AG04449 (cell line): Measurements from ENCODE around the gene SDF4.

Experiments
- CTCF ChIA-PET: fragments of 350-600 bp; formaldehyde crosslinking; extraction: SDS; loops from one replicate; lab custom pipeline; 2021; ENCODE audit warnings: antibody characterized with exemption; lab: Yijun Ruan, JAX
- POLR2A ChIA-PET: fragments of 400-600, 350-600 bp; formaldehyde crosslinking; extraction: SDS; loops from one replicate; lab custom pipeline; 2020; ENCODE audit warnings: antibody characterized with exemption, inconsistent platforms; lab: Yijun Ruan, JAX
- DNase-seq: peaks from one replicate; pipeline ENCODE4 v3.0.0-alpha.2; 2010; ENCODE audit warnings: low read depth, low spot score
- H3K4me3 ChIP-seq: 2 replicates; pipeline ENCODE4 v1.5.1; 2011; ENCODE audit warnings: low read depth, mild to moderate bottlenecking, control low read depth, low read length
- CTCF ChIP-seq: IDR thresholded peaks from one replicate; pipeline ENCODE4 v1.5.1; 2011; ENCODE audit warnings: mild to moderate bottlenecking, moderate library complexity, low read length, control low read depth, inconsistent platforms; ENCODE audit not compliant: insufficient read depth; ENCODE audit errors: missing control alignments

SDF4 gene

GRCh38 chr1:1262071-1262470 is 30.3 kb upstream of the SDF4 start:
- POLR2A ChIA-PET, result no interaction called here
- no peak for DNase-seq
- TF ChIP-seq CTCF, result no peak
- CTCF ChIA-PET, result interaction anchor here (1.9 to 2.9 kb wide), 2 partner anchors 140 kb away, joined by 8 to 22 read pairs; no protein-coding TSS in a partner anchor
- H3K4me3 ChIP-seq, result no peak overlapping the region

DNA sequence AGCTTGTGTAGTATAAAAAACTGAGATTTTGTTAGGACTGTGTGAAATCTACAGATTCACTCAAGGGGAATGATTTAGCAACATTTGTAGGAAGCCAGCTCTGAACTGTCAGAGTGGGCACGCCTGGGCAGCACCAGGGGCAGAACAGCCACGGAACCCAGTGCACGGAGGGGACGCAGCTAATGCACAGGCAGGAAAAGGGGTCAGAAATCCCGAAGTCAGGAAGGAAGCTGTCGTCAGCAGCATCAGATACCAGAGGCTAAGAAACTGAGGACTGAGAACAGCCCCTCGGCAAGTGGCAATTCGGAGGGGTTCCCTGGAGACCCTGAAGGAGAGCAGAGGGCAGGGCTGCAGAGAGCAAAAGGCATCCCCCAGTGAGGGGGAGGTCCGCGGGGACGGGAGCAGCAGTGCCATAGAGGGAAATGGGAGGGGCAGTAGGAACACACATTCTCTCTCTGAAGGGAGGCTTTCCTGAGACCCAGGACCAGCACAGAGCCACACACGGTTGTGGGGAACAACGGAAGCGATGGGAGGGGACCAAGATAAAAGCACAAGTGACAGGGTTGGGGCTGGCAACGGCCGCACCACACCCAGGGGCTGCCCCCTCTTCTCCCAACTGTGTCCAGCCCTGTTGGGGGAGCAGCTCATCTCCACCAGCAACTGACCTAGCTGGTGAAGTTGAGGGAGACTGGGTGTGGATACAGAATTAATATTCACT is 29.2 kb upstream of the SDF4 start:
- TF ChIP-seq CTCF, result no peak
- ChIA-PET POLR2A (no interaction called here), CTCF (interaction anchor here (1.1 to 1.9 kb wide), 2 partner anchors 11 to 139 kb away, joined by 3 to 8 read pairs; no protein-coding TSS in a partner anchor)
- no peak for DNase-seq
- no peak overlapping the region for H3K4me3 ChIP-seq

- POLR2A ChIA-PET, result interaction anchor here (0.7 kb wide), 1 partner anchor 194 kb away, joined by 3 read pairs; no protein-coding TSS in a partner anchor
- CTCF ChIA-PET, result interaction anchor here (1.0 to 1.9 kb wide), 3 partner anchors 9 to 138 kb away, joined by 3 to 8 read pairs (median 3); no protein-coding TSS in a partner anchor
- no peak overlapping the region for H3K4me3 ChIP-seq
- TF ChIP-seq CTCF, result no peak
- no peak for DNase-seq
Observed at GRCh38 chr1:1259951-1260600, 28.3 kb upstream of the SDF4 start.

DNA sequence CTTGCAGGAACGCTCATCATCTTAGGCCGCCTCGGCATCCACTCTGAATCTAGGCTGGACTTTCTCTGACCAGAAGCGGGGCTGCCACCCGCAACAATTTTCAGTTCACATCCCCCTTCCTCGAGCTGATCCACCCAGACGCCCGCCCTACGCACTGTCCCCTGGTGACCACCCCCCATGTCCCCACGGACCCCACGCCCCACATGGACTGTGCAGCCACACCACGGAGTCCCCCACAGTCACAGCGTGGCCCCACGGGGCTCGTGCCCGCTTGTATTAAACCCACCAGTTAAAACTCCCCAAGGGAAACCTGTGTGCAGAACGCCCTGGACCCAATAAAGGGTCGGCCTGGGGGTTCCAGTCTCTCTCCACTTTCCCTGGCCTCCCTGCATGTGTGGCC is 27.7 kb upstream of the SDF4 start:
- TF ChIP-seq CTCF, result no peak
- ChIA-PET POLR2A (interaction anchor here (0.7 kb wide), 1 partner anchor 194 kb away, joined by 3 read pairs; no protein-coding TSS in a partner anchor), CTCF (interaction anchor here (1.0 kb wide), 1 partner anchor 9 kb away, joined by 3 read pairs; no protein-coding TSS in a partner anchor)
- no peak overlapping the region for H3K4me3 ChIP-seq
- no peak for DNase-seq

DNA sequence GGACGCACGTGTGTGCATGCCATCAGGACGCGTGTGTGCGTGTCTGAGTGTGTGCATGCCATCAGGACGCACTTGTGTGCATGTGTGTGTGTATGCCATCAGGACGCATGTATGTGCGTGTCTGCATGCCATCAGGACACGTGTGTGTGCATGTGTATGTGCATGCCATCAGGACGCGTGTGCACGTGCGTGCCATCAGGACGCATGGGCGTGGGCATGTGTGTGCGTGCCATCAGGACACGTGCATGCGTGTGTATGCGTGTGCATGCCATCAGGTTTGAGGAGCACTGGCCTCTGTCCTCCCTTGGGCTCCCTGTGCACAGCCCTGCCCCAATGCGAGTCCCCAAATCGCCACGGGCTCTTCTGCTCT is 27.3 kb upstream of the SDF4 start:
- POLR2A ChIA-PET, result no interaction called here
- CTCF ChIA-PET, result interaction anchor here (1.0 to 2.0 kb wide), 2 partner anchors 9 to 137 kb away, joined by 3 to 4 read pairs; no protein-coding TSS in a partner anchor
- no peak overlapping the region for H3K4me3 ChIP-seq
- no peak for TF ChIP-seq CTCF
- no peak for DNase-seq
